K562 treated with DMSO at 1 percent for 24 hours (cell line): ENCODE results near the gene MAP4K1. TPM values are rescaled to one million over a fixed set of nuclear protein-coding genes. Genes with fewer than 3 reads are reported as not detected.

Experiments used
- total RNA-seq: library from RNA; unstranded; fragments of 300-600 nt; gene quantifications from 2 replicates; pipeline ENCODE4 v1.2.3, GENCODE V29; 2022; ENCODE audit warnings: low read depth; ENCODE audit not compliant: insufficient read depth

Gene MAP4K1
- total RNA-seq: 0.46 and 0.63 TPM in 2 replicates

GRCh38 chr19:38617764-38618589 lies at the start of gene MAP4K1:
TSS of gene MAP4K1 (minus strand) at chr19:38617953. CDS start at chr19:38617895, 58 bp downstream.

DNA sequence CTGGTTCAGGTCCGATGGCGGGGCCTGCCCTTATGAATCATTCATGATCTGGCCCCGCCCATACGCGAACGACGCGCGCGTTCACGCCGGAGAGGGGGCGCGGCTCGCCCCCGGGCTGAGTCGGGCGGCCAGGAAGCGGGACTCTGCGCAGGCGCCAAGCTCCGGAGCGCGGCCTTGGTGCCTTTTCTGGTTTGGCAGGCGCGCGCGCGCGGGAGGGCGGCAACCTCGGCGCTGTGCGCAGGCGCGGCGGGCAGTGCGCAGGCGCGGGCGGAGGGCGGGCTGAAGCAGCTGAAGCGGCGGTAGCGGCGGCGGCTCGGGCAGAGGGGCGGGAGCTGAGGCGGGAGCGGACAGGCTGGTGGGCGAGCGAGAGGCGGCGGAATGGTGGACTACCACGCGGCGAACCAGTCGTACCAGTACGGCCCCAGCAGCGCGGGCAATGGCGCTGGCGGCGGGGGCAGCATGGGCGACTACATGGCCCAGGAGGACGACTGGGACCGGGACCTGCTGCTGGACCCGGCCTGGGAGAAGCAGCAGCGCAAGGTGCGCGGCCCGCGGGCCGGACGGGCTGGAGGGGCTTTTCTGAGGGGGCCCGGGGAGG lies 29.7 kb upstream of the MAP4K1 start, which contains the start of gene ACTN4:
ACTN4 (plus strand) TSS at position 282 of the 598 bp plus-strand sequence; CDS start at position 379, 97 bp downstream.

DNA sequence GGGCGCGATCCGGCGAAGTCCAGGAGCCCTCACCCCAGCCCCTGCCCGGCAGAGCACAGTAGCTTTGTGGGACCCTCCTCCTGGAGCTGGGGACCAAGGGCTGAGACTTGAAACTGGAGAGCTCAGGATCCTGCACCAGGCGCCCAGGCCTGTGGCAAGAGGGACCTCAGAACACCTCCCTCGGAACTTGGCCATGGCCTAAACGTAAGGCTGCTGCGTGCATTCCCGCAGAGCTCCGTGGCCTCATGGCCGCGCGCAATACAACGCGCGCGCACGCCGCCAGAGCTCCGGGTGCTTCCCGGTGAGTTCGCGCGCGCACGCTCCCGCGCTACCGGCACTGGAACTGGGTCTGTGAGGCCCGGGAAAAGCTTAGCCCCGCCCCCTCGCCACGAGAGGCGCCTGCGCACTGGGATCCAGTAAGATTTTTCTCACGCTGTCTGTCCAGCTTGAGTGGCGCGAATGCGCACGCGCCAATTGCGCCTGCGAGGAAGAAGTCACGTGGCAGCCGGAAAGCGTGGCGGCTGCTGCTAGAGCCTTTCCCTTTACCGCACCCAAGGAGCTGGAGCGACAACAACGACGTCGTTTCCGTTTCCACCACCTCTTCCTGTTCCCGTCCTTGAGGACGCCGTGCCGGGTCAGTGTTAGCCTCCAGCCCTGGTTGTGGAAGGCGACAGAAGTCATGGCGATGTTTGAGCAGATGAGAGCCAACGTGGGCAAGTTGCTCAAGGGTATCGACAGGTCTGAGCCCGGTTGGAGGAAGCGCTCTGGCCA lies 1.0 kb upstream of the MAP4K1 start, which contains the start of gene EIF3K:
EIF3K (plus strand) TSS at position 599 of the 771 bp plus-strand sequence; CDS start at position 680, 81 bp downstream.

Other genes starting within 250 kb of the MAP4K1 start
- 395 and 440 TPM in 2 replicates for gene PSMD8, start 243.4 kb downstream of the MAP4K1 start, total RNA-seq
- gene GGN, start 229.9 kb downstream of the MAP4K1 start, total RNA-seq: 0.65 and 2.0 TPM in 2 replicates
- 1.3 and 1.7 TPM in 2 replicates for gene SPRED3, start 229.3 kb downstream of the MAP4K1 start, total RNA-seq
- 44.4 and 47.5 TPM in 2 replicates for gene FAM98C, start 214.9 kb downstream of the MAP4K1 start, total RNA-seq
- gene RASGRP4, start 191.7 kb downstream of the MAP4K1 start, total RNA-seq: 18.2 and 20.0 TPM in 2 replicates
- gene RYR1, start 184.3 kb downstream of the MAP4K1 start, total RNA-seq: 1.7 and 2.9 TPM in 2 replicates
- 588 and 605 TPM in 2 replicates for gene EIF3K, start 1.2 kb upstream of the MAP4K1 start, total RNA-seq
- 412 and 454 TPM in 2 replicates for gene ACTN4, start 29.7 kb upstream of the MAP4K1 start, total RNA-seq
- 0.39 TPM in 1 of 2 replicates, not detected in the other for gene CAPN12, start 126.5 kb upstream of the MAP4K1 start, total RNA-seq
- not detected in 2 replicates for gene LGALS7, start 155.6 kb upstream of the MAP4K1 start, total RNA-seq
- gene LGALS7B, start 171.2 kb upstream of the MAP4K1 start, total RNA-seq: not detected in 2 replicates
- 0.43 TPM in 1 of 2 replicates, not detected in the other for gene LGALS4, start 195.0 kb upstream of the MAP4K1 start, total RNA-seq
- gene ECH1, start 213.8 kb upstream of the MAP4K1 start, total RNA-seq: 259 and 262 TPM in 2 replicates
- gene HNRNPL, start 232.0 kb upstream of the MAP4K1 start, total RNA-seq: 336 and 358 TPM in 2 replicates